Heart right ventricle (tissue), 16 donors: ENCODE results near the gene ITPR2. TPM values are rescaled to one million over a fixed set of nuclear protein-coding genes. Genes with fewer than 3 reads are reported as not detected.

Experiments
- ATAC-seq, 8 donors: fragments of 200-7000 bp; cut with Tn5 transposase; one replicate each; pipeline ENCODE4 v1.9.1; 2020; ENCODE audit warnings: mild to moderate bottlenecking in 8 of 8, moderate library complexity in 8 of 8, moderate number of reproducible peaks in 1 of 8
- DNase-seq, 2 donors: peaks; one replicate each; pipeline ENCODE4 v3.0.0-alpha.2; 2020
- H3K27ac ChIP-seq, 10 donors: fragments of 200-600 bp; sonication (generic) in 2 of 10; one replicate each; pipeline versions ENCODE4 v1.5.0 to v1.8.0; 2020 to 2022; ENCODE audit warnings: mild to moderate bottlenecking in 3 of 10
- H3K27me3 ChIP-seq, 7 donors: fragments of 200-600 bp; one replicate each; pipeline ENCODE4 v1.8.0; 2021 to 2022; ENCODE audit warnings: mild to moderate bottlenecking in 2 of 7
- H3K36me3 ChIP-seq, 9 donors: fragments of 200-600 bp; sonication (generic) in 1 of 9; one replicate each; pipeline versions ENCODE4 v1.5.0 to v1.8.0; 2020 to 2022; ENCODE audit warnings: mild to moderate bottlenecking in 2 of 9
- H3K4me1 ChIP-seq, 9 donors: fragments of 200-600 bp; sonication (generic) in 1 of 9; one replicate each; pipeline versions ENCODE4 v1.5.0 to v1.8.0; 2020 to 2022; ENCODE audit warnings: mild to moderate bottlenecking in 4 of 9
- H3K4me3 ChIP-seq, 10 donors: fragments of 200-600 bp; sonication (generic) in 2 of 10; one replicate each; pipeline versions ENCODE4 v1.5.0 to v1.8.0; 2020 to 2022; ENCODE audit warnings: mild to moderate bottlenecking in 7 of 10, moderate library complexity in 2 of 10
- H3K9me3 ChIP-seq, 11 donors: fragments of 200-600 bp in 10 of 11; sonication (generic) in 2 of 11; one replicate each; pipeline versions ENCODE4 v1.5.0 to v1.8.0; 2013 to 2022; ENCODE audit warnings: mild to moderate bottlenecking in 2 of 11, control low read depth in 1 of 11, moderate library complexity in 1 of 11
- WGBS, 2 donors: extraction: QIAGEN DNeasy Blood & Tissue Kit; methylation state at CpG; one replicate each; pipeline ENCODE4 v1.1.7; 2013; ENCODE audit warnings: inconsistent platforms in 1 of 2; 5-methylcytosine and 5-hydroxymethylcytosine counted together
- intact Hi-C, 10 donors: fragments of 100-400 bp; cut with DNase I; formaldehyde crosslinking; loops; one replicate each; pipeline versions ENCODE4 v1.11.1 to v1.14.2; 2022
- polyA plus RNA-seq, 2 donors: library from polyadenylated mRNA; stranded (reverse); fragments of 200-250 nt; gene quantifications; one replicate each; pipeline ENCODE4 v1.2.3, GENCODE V29; 2013
- total RNA-seq, 10 donors: library from RNA; stranded (reverse); fragmentation: NEBNext Ultra II Directional in 3 of 10; extraction: Animal tissue kit (Norgen Biotek cat#: 25700) in 3 of 10; gene quantifications; one replicate each; pipeline versions ENCODE4 v1.2.1 to v1.2.4, GENCODE V29; 2021 to 2023
- TF ChIP-seq, protein P1 (sequence below), 9 donors: fragments of 200-600 bp; sonication (generic) in 2 of 9; IDR thresholded peaks; one replicate each; pipeline versions ENCODE4 v1.5.0 to v1.8.0; 2021 to 2022; ENCODE audit warnings: antibody characterized with exemption in 9 of 9, mild to moderate bottlenecking in 5 of 9, moderate library complexity in 1 of 9
- donor health status: Arrhythmogenic right ventricular cardiomyopathy.
- donor health status: ischemic (EF 13 %, LVEDD 7.1; RV severe dilation, severe dysfunction).
- donor health status: healthy with polysubstance abuse.
- donor health status: DM: no; HTN: yes; CAD: no.
- donor health status: DM: no; HTN: no; CAD: no.
- donor health status: ischemic (EF 25% LVEDD 6.9; RV normal size, moderate dysfunction).
- donor health status: ischemic (EF 25% LVEDD 5.7; RV mildly dilated, moderate dysfunction).
- donor health status: healthy.
- donor health status: DM: yes; HTN: yes; CAD: no.
- donor health status: Ischemic cardiomyopathy.
- donor health status: ischemic (EF 35%, LVEDD 5.7; RV mildly dilated, moderate dysfunction).
- donor health status: nonischemic (EF 11% LVEDD 7.7; RV severe dilation, severe dysfunction).
- donor health status: DM: yes; HTN: yes; CAD: no.
- donor health status: PGD.
- donor health status: ischemic (EF 29% LVEDD 5.4; RV normal size, mild dysfunction).
- donor health status: nonischemic (EF 23%, LVEDD 6.1; RV moderate dilation, normal function).

The ITPR2 gene
- total and polyA plus RNA-seq, 12 donors, result 2.0 to 18.9 (median 14.3) TPM

DNA sequence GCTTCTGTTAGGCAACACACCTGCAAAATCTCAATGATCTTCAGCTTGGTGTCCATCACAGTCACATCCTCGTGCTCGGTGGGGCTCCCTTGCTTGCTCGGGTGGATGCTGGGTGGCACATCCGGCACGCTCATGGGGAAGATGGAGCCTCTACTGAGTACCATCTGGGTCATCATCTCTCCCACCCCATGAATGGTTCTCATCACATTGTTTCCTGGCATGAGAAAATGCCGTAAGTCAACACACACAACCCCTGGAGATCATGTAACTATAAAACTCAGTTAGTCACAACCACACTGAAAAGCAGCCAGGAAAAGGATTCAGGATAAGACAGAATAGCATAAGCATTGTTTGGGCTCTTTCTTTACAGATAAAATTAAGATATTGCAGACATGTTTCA lies 201.1 kb downstream of the ITPR2 start:
- Histone ChIP-seq H3K36me3 (peaks cover 0 to 44% (median 8%) of the 10 kb centered on the region in 9 donors), H3K9me3 (no peaks in the 10 kb centered on the region), H3K4me3 (no peak overlapping the region), H3K27ac (no peak overlapping the region), H3K27me3 (no peaks in the 10 kb centered on the region), H3K4me1 (peaks cover 0 to 15% (median 6%) of the 10 kb centered on the region in 9 donors)
- WGBS, 2 donors, result 91 to 96% methylated on average over 6 of the region's 6 CpGs
- DNase-seq, result no peak
- TF ChIP-seq, protein P1, sequence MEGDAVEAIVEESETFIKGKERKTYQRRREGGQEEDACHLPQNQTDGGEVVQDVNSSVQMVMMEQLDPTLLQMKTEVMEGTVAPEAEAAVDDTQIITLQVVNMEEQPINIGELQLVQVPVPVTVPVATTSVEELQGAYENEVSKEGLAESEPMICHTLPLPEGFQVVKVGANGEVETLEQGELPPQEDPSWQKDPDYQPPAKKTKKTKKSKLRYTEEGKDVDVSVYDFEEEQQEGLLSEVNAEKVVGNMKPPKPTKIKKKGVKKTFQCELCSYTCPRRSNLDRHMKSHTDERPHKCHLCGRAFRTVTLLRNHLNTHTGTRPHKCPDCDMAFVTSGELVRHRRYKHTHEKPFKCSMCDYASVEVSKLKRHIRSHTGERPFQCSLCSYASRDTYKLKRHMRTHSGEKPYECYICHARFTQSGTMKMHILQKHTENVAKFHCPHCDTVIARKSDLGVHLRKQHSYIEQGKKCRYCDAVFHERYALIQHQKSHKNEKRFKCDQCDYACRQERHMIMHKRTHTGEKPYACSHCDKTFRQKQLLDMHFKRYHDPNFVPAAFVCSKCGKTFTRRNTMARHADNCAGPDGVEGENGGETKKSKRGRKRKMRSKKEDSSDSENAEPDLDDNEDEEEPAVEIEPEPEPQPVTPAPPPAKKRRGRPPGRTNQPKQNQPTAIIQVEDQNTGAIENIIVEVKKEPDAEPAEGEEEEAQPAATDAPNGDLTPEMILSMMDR (IDR thresholded peaks at IDR 0.05), result no peak
- no peak for ATAC-seq
- intact Hi-C loops, result loop anchor here in 1 of 10 donors (10.0 kb wide), 1 partner anchor 527 kb away; no protein-coding TSS in a partner anchor

DNA sequence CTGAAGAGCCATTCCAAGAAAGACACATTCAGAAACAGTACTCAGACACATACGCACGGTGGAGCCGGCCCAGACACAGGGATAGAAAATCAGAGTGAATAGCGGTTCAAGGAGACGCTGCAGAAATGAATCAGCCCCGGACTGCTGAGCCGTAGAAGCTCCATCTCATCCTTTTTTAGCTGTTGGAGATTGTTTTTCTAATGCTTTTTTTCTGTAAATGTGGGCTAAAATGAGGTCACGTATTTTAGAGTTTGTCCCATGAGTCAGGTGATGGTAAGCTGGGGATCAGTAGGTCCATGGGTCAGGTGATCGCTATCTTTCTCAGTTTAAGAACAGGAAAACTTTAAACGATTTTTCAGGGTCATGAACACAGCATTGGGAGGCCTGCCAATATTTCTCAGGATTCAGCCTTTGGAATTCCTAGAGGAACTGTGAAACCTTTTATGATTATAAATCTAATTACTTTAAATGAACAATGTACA lies 202.4 kb downstream of the ITPR2 start:
- Histone ChIP-seq H3K4me1 (peaks cover 0 to 15% (median 6%) of the 10 kb centered on the region in 9 donors), H3K27me3 (no peaks in the 10 kb centered on the region), H3K27ac (no peak overlapping the region), H3K36me3 (peaks cover 0 to 54% (median 8%) of the 10 kb centered on the region in 9 donors), H3K9me3 (no peaks in the 10 kb centered on the region), H3K4me3 (no peak overlapping the region)
- intact Hi-C loops, result loop anchor here in 1 of 10 donors (10.0 kb wide), 1 partner anchor 526 kb away; no protein-coding TSS in a partner anchor
- 49 to 54% methylated on average over 10 of the region's 10 CpGs for WGBS, 2 donors
- peak in 3 of 8 donors; percentile 39 to 67 (median 48) for ATAC-seq
- TF ChIP-seq, protein P1 (IDR thresholded peaks at IDR 0.05), result no peak
- DNase-seq, result no peak

DNA sequence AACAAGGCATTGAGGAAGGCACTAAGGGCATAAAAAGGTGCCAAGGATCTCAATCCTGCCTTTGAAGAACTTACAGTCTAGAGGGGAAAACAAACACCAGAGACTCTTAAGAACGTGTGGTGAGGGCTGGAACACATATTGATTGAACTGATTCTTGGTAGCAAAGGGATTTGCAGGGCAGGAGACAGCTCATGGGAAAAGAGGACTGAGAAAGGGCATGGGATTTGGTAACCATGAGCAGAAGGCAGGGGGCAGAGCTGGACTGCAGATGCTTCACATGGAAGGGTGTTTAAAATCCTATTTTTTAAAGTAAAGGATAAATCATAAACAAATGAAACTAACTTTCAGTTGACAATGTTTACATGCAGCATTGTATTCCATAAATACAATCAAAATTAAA lies 203.1 kb downstream of the ITPR2 start:
- DNase-seq, result no peak
- ATAC-seq, result no peak
- peaks cover 0 to 54% (median 8%) of the 10 kb centered on the region in 9 donors for H3K36me3 ChIP-seq
- intact Hi-C loops, result loop anchor here in 1 of 10 donors (10.0 kb wide), 1 partner anchor 525 kb away; no protein-coding TSS in a partner anchor
- no peak overlapping the region for H3K27ac ChIP-seq
- TF ChIP-seq, protein P1 (IDR thresholded peaks at IDR 0.05), result peak in 5 of 9 donors; percentile 15 to 38 (median 30)
- no peaks in the 10 kb centered on the region for H3K27me3 ChIP-seq
- H3K4me1 ChIP-seq, result peaks cover 0 to 15% (median 6%) of the 10 kb centered on the region in 9 donors
- H3K9me3 ChIP-seq, result no peaks in the 10 kb centered on the region
- 32 to 45% methylated on average over 1 of the region's 1 CpG for WGBS, 2 donors
- H3K4me3 ChIP-seq, result no peak overlapping the region

DNA sequence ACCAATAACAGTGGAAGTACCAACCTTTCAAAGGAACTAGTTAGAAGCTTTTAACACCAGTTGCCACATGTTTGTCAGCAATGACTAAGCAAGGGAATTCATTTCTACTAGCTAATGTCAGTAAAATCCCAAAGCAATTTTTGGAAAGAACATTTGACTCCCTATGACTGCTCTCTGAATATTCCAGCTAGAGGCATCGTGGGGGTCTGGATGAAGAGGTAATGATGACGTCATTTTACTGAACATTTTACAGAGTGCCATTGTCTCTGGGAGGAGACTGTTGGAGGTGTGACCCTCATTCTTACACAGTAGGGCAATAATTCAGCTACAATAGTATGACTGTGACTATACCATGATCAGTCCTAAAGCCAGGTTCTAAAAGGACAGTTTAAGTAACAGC lies 204.8 kb downstream of the ITPR2 start:
- H3K36me3 ChIP-seq, result peaks cover 0 to 62% (median 8%) of the 10 kb centered on the region in 9 donors
- no peak overlapping the region for H3K4me3 ChIP-seq
- TF ChIP-seq, protein P1 (IDR thresholded peaks at IDR 0.05), result no peak
- H3K27ac ChIP-seq, result no peak overlapping the region
- no peaks in the 10 kb centered on the region for H3K27me3 ChIP-seq
- intact Hi-C loops, result no loop called here
- H3K9me3 ChIP-seq, result no peaks in the 10 kb centered on the region
- ATAC-seq (no peak), DNase-seq (no peak)
- WGBS, 2 donors, result 89 to 95% methylated on average over 2 of the region's 2 CpGs
- H3K4me1 ChIP-seq, result peaks cover 0 to 15% (median 6%) of the 10 kb centered on the region in 9 donors
